T-cell (primary cell): ENCODE data around the gene CFAP300. TPM values are rescaled to one million over a fixed set of nuclear protein-coding genes. Genes with fewer than 3 reads are reported as not detected.
A peak's percentile ranks its signal among the peaks of the same experiment; 100 is the strongest.

Source experiments
- ATAC-seq, 4 experiments: fragments of 200-7000 bp in 3 of 4; fragments of 150-1000 bp in 1 of 4; cut with Tn5 transposase; replicated peaks in 1 of 4; 1 replicate in 3 of 4; 2 replicates in 1 of 4; pipeline ENCODE4 v1.10.0; 2021; ENCODE audit warnings: moderate library complexity in 3 of 4, mild to moderate bottlenecking in 2 of 4, moderate number of reproducible peaks in 1 of 4
- CTCF ChIA-PET, 2 donors: fragments of 300-600 bp; sonication (Branson Sonifier 250); formaldehyde crosslinking; loops; one replicate each; lab custom pipeline; 2022; ENCODE audit warnings: antibody characterized with exemption in 2 of 2; lab: Charles Lee
- POLR2A ChIA-PET, 2 donors: fragments of 300-600 bp; sonication (Branson Sonifier 250); formaldehyde crosslinking; loops; one replicate each; lab custom pipeline; 2022; ENCODE audit warnings: antibody characterized with exemption in 2 of 2; lab: Charles Lee
- DNase-seq, 35 experiments: peaks; one replicate each; pipeline versions ENCODE4 v3.0.0 to v3.0.0-alpha.2; 2013 to 2023
- H3K27ac ChIP-seq: one replicate; pipeline ENCODE4 v1.5.1; 2013; ENCODE audit warnings: low read length
- H3K27me3 ChIP-seq, 2 experiments: replicated peaks in 1 of 2; 1 replicate in 1 of 2; 2 replicates in 1 of 2; pipeline versions ENCODE4 v1.6.1 to v1.7.0; 2013; ENCODE audit warnings: low read length in 1 of 2, mixed read lengths in 1 of 2; ENCODE audit not compliant: control insufficient read depth in 2 of 2, insufficient read depth in 2 of 2; ENCODE audit errors: extremely low read depth in 1 of 2
- H3K36me3 ChIP-seq, 2 donors: 1 replicate in 1 of 2; 2 replicates in 1 of 2; pipeline versions ENCODE4 v1.6.1 to v1.7.0; 2013; ENCODE audit warnings: low read length in 1 of 2; ENCODE audit not compliant: control insufficient read depth in 2 of 2, insufficient read depth in 1 of 2; ENCODE audit errors: extremely low read depth in 1 of 2
- H3K4me1 ChIP-seq, 2 experiments: 1 replicate in 1 of 2; 2 replicates in 1 of 2; pipeline versions ENCODE4 v1.6.1 to v1.7.0; 2013; ENCODE audit warnings: low read length in 2 of 2, mixed read lengths in 1 of 2; ENCODE audit not compliant: insufficient read depth in 2 of 2, control insufficient read depth in 1 of 2; ENCODE audit errors: extremely low read depth in 1 of 2
- H3K4me3 ChIP-seq, 2 donors: 1 replicate in 1 of 2; 2 replicates in 1 of 2; pipeline versions ENCODE4 v1.5.1 to v1.7.0; 2013; ENCODE audit warnings: mild to moderate bottlenecking in 2 of 2, low read length in 1 of 2, moderate library complexity in 1 of 2; ENCODE audit not compliant: control insufficient read depth in 1 of 2; ENCODE audit errors: extremely low read depth in 1 of 2
- H3K9me3 ChIP-seq: 2 replicates; pipeline ENCODE4 v1.7.0; 2013
- H3K27ac Mint-ChIP-seq, 2 donors: one replicate each; pipeline ENCODE4 v1.8.0; 2020 to 2021; ENCODE audit warnings: mild to moderate bottlenecking in 2 of 2, mixed read lengths in 2 of 2
- H3K27me3 Mint-ChIP-seq, 2 donors: one replicate each; pipeline ENCODE4 v1.8.0; 2021 to 2022; ENCODE audit warnings: mixed read lengths in 2 of 2
- H3K36me3 Mint-ChIP-seq: one replicate; pipeline ENCODE4 v1.8.0; 2021; ENCODE audit warnings: mixed read lengths
- H3K4me1 Mint-ChIP-seq, 3 donors: one replicate each; pipeline ENCODE4 v1.8.0; 2020 to 2022; ENCODE audit warnings: mixed read lengths in 3 of 3, mild to moderate bottlenecking in 1 of 3
- H3K4me3 Mint-ChIP-seq, 3 donors: one replicate each; pipeline ENCODE4 v1.8.0; 2020 to 2022; ENCODE audit warnings: mild to moderate bottlenecking in 3 of 3, mixed read lengths in 3 of 3, moderate library complexity in 3 of 3
- H3K9me3 Mint-ChIP-seq, 3 donors: one replicate each; pipeline ENCODE4 v1.8.0; 2020 to 2022; ENCODE audit warnings: mixed read lengths in 3 of 3
- WGBS: methylation state at CpG from one replicate; pipeline ENCODE4 v1.1.5; 2013; ENCODE audit warnings: missing lambda C conversion rate; ENCODE audit not compliant: insufficient coverage; 5-methylcytosine and 5-hydroxymethylcytosine counted together
- total RNA-seq, 35 experiments: library from RNA in 6 of 35; stranded (reverse) in 6 of 35; fragments of 120-200 nt in 1 of 35; gene quantifications; one replicate each; pipeline versions ENCODE4 v1.2.1 to v1.2.4 and lab custom pipeline; 2013 to 2026

The CFAP300 gene
- total RNA-seq = not detected
- not detected for total RNA-seq (2013)
- 0 to 0.07 (median 0) reads per million in 29 experiments for total RNA-seq (lab: John Stamatoyannopoulos, UW)

GRCh38 chr11:102047305-102047924 is at the start of gene CFAP300:
Gene CFAP300 (plus strand): TSS chr11:102047437. CDS start chr11:102047471, 34 bp downstream.
- no peaks in the 10 kb centered on the region for H3K36me3 Mint-ChIP-seq
- peaks cover 4% of the 10 kb centered on the region for H3K9me3 ChIP-seq
- peaks cover 18 to 19% of the 10 kb centered on the region in 2 experiments for H3K27me3 ChIP-seq
- peaks cover 0 to 7% of the 10 kb centered on the region in 2 experiments for H3K4me1 ChIP-seq
- DNase-seq (peak in 25 of 35 experiments; percentile 1 to 27 (median 7)), ATAC-seq (peak; percentile 37 to 53 (median 50))
- CTCF ChIA-PET = no interaction called here
- WGBS = 2% methylated on average over 35 of the region's 45 CpGs
- peak within 1 kb of the TSS; percentile 13 to 54 for H3K4me3 ChIP-seq
- H3K27ac ChIP-seq = no peak within 1 kb of the TSS
- POLR2A ChIA-PET = no interaction called here
- H3K4me3 Mint-ChIP-seq = peak within 1 kb of the TSS; percentile 49 to 69 (median 54)
- peaks cover 41 to 42% of the 10 kb centered on the region in 2 donors for H3K27me3 Mint-ChIP-seq
- no peaks in the 10 kb centered on the region for H3K36me3 ChIP-seq
- peaks cover 6 to 9% (median 8%) of the 10 kb centered on the region in 3 donors for H3K4me1 Mint-ChIP-seq
- no peak within 1 kb of the TSS for H3K27ac Mint-ChIP-seq
- H3K9me3 Mint-ChIP-seq = peaks cover 0 to 2% (median 0%) of the 10 kb centered on the region in 3 donors

GRCh38 chr11:102001657-102002338 is 45.4 kb upstream of the CFAP300 start:
- Histone ChIP-seq H3K27me3 (no peaks in the 10 kb centered on the region), H3K4me1 (no peaks in the 10 kb centered on the region), H3K27ac (no peak overlapping the region), H3K9me3 (no peaks in the 10 kb centered on the region), H3K36me3 (no peaks in the 10 kb centered on the region), H3K4me3 (no peak overlapping the region)
- Mint-ChIP-seq H3K27me3 (no peaks in the 10 kb centered on the region), H3K9me3 (no peaks in the 10 kb centered on the region), H3K27ac (no peak overlapping the region), H3K36me3 (peaks cover 9% of the 10 kb centered on the region), H3K4me3 (no peak overlapping the region), H3K4me1 (peaks cover 3 to 6% (median 4%) of the 10 kb centered on the region in 3 donors)
- POLR2A ChIA-PET = no interaction called here
- ATAC-seq = no peak
- no CpG with 5 or more reads among the region's 3 CpGs for WGBS
- CTCF ChIA-PET = no interaction called here
- DNase-seq = no peak

DNA sequence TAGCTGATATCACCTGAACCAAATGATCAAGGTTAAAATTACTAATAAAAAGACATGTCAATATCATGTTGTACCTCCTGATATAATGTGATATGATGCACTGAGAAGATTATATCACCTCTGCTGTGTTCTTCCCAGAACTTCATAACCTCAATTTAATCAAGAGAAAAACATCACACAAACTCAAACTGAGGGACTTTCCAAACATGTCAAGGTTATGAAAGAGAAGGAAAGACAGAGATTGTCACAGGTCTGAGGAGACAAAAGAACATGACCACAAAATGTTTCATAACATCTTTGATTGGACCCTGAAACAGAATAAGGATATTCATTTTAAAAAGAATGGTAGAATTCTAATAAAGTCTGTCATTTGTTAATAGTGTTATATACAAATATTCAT is 43.0 kb upstream of the CFAP300 start:
- Histone ChIP-seq H3K36me3 (no peaks in the 10 kb centered on the region), H3K4me1 (no peaks in the 10 kb centered on the region), H3K27me3 (no peaks in the 10 kb centered on the region), H3K4me3 (no peak overlapping the region), H3K27ac (no peak overlapping the region), H3K9me3 (no peaks in the 10 kb centered on the region)
- Mint-ChIP-seq H3K27me3 (no peaks in the 10 kb centered on the region), H3K4me1 (peaks cover 3 to 6% (median 4%) of the 10 kb centered on the region in 3 donors), H3K9me3 (no peaks in the 10 kb centered on the region), H3K27ac (no peak overlapping the region), H3K36me3 (peaks cover 3% of the 10 kb centered on the region), H3K4me3 (no peak overlapping the region)
- DNase-seq (no peak), ATAC-seq (peak in 1 of 4 experiments; percentile 28)
- POLR2A ChIA-PET = no interaction called here
- CTCF ChIA-PET = no interaction called here

DNA sequence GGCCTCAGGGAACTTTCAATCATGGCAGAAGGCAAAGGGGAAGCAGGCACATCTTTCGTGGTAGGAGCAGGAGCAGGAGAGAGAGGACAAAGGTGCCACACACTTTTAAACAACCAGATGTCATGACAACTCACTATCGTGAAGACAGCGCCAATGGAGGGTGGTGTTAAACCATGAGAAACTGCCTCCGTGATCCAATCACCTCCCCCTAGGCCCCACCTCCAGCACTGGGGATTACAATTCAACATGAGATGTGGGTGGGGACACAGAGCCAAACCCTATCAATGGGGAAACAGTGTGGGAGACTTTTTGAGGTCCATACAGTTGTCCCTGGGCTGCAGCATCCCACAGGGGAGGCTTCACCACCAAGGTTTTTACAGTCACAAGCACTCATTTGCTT is 41.9 kb upstream of the CFAP300 start:
- POLR2A ChIA-PET = no interaction called here
- ATAC-seq (no peak), DNase-seq (no peak)
- Histone ChIP-seq H3K27ac (no peak overlapping the region), H3K27me3 (peaks cover 0 to 2% of the 10 kb centered on the region in 2 experiments), H3K4me1 (no peaks in the 10 kb centered on the region), H3K9me3 (no peaks in the 10 kb centered on the region), H3K36me3 (no peaks in the 10 kb centered on the region), H3K4me3 (no peak overlapping the region)
- no peak overlapping the region for H3K27ac Mint-ChIP-seq
- H3K4me3 Mint-ChIP-seq = no peak overlapping the region
- peaks cover 5 to 7% of the 10 kb centered on the region in 2 donors for H3K27me3 Mint-ChIP-seq
- H3K4me1 Mint-ChIP-seq = peaks cover 3 to 6% (median 4%) of the 10 kb centered on the region in 3 donors
- WGBS = no CpG with 5 or more reads among the region's 4 CpGs
- no peaks in the 10 kb centered on the region for H3K9me3 Mint-ChIP-seq
- no peaks in the 10 kb centered on the region for H3K36me3 Mint-ChIP-seq
- CTCF ChIA-PET = interaction anchor here (3.9 to 4.0 kb wide), 2 partner anchors 143 kb away, joined by 66 to 92 read pairs; no protein-coding TSS in a partner anchor

GRCh38 chr11:102006835-102007566 is 40.2 kb upstream of the CFAP300 start:
- no peaks in the 10 kb centered on the region for H3K36me3 ChIP-seq
- ChIA-PET POLR2A (no interaction called here), CTCF (interaction anchor here (0.6 to 4.0 kb wide), 11 partner anchors 8 to 893 kb away, joined by 3 to 92 read pairs (median 3); partner anchors contain the start of gene CEP126 (in 1 of the 2))
- no peaks in the 10 kb centered on the region for H3K4me1 ChIP-seq
- peaks cover 0 to 10% of the 10 kb centered on the region in 2 experiments for H3K27me3 ChIP-seq
- 100% methylated on average over 2 of the region's 7 CpGs for WGBS
- Mint-ChIP-seq H3K4me1 (peaks cover 3 to 6% (median 4%) of the 10 kb centered on the region in 3 donors), H3K4me3 (no peak overlapping the region), H3K27ac (no peak overlapping the region), H3K27me3 (peaks cover 5 to 9% of the 10 kb centered on the region in 2 donors), H3K36me3 (no peaks in the 10 kb centered on the region), H3K9me3 (no peaks in the 10 kb centered on the region)
- no peak overlapping the region for H3K4me3 ChIP-seq
- DNase-seq = no peak
- H3K9me3 ChIP-seq = no peaks in the 10 kb centered on the region
- no peak overlapping the region for H3K27ac ChIP-seq
- ATAC-seq = no peak
